Osteoblast (primary cell): ENCODE results near the gene TMEM270. TPM values are rescaled to one million over a fixed set of nuclear protein-coding genes. Genes with fewer than 3 reads are reported as not detected.
"Not testable (repeated sequence)": the region's sequence is repeated elsewhere in the genome, so short reads cannot be mapped to it uniquely, and the experiment has no call there.

Experiments
- DNase-seq: peaks from one replicate; pipeline ENCODE4 v3.0.0; 2011; ENCODE audit warnings: low spot score, mixed read lengths; ENCODE audit not compliant: insufficient read length; ENCODE audit errors: missing footprints
- H2AFZ ChIP-seq: 2 replicates; pipeline ENCODE4 v1.6.0; 2011; ENCODE audit warnings: mild to moderate bottlenecking, low read length
- H3K27ac ChIP-seq: 2 replicates; pipeline ENCODE4 v1.5.1; 2011; ENCODE audit warnings: mild to moderate bottlenecking, low read depth, low read length, moderate library complexity
- H3K27me3 ChIP-seq: 2 replicates; pipeline ENCODE4 v1.6.0; 2012; ENCODE audit warnings: mild to moderate bottlenecking, control low read depth, inconsistent platforms, low read length, moderate library complexity; ENCODE audit not compliant: insufficient read depth
- H3K36me3 ChIP-seq: 2 replicates; pipeline ENCODE4 v1.5.1; 2011; ENCODE audit warnings: mild to moderate bottlenecking, low read length, control low read depth, moderate library complexity; ENCODE audit not compliant: insufficient read depth
- H3K4me1 ChIP-seq: 2 replicates; pipeline ENCODE4 v1.5.1; 2011; ENCODE audit warnings: mild to moderate bottlenecking, low read length, control low read depth, moderate library complexity; ENCODE audit not compliant: insufficient read depth
- H3K4me2 ChIP-seq: 2 replicates; pipeline ENCODE4 v1.6.0; 2011; ENCODE audit warnings: mild to moderate bottlenecking, low read length; ENCODE audit not compliant: insufficient read depth
- H3K4me3 ChIP-seq: fragments of 200-600 bp; sonication (generic); 3 replicates; pipeline ENCODE4 v1.5.1; 2012; ENCODE audit warnings: mild to moderate bottlenecking, low read length, inconsistent platforms; ENCODE audit not compliant: insufficient read depth
- H3K79me2 ChIP-seq: 2 replicates; pipeline ENCODE4 v1.6.0; 2012; ENCODE audit warnings: mild to moderate bottlenecking, low read length, control low read depth, inconsistent platforms; ENCODE audit not compliant: insufficient read depth
- H3K9me3 ChIP-seq: 2 replicates; pipeline ENCODE4 v1.5.1; 2011; ENCODE audit warnings: low read depth, low read length, control low read depth
- H4K20me1 ChIP-seq: 2 replicates; pipeline ENCODE4 v1.6.0; 2012; ENCODE audit warnings: mild to moderate bottlenecking, low read length, control low read depth; ENCODE audit not compliant: insufficient read depth
- total RNA-seq: library from RNA; depleted of rRNA; stranded (reverse); fragments of >200 nt; gene quantifications from 2 replicates; pipeline ENCODE4 v1.2.3, GENCODE V29; 2012
- TF ChIP-seq, protein P1 (sequence below): IDR thresholded peaks from 2 replicates; pipeline ENCODE4 v1.5.1; 2011; ENCODE audit warnings: mild to moderate bottlenecking, low read depth, low read length, moderate library complexity; ENCODE audit errors: extremely low read depth

TMEM270 gene
- total RNA-seq, 1 donor: not detected

DNA sequence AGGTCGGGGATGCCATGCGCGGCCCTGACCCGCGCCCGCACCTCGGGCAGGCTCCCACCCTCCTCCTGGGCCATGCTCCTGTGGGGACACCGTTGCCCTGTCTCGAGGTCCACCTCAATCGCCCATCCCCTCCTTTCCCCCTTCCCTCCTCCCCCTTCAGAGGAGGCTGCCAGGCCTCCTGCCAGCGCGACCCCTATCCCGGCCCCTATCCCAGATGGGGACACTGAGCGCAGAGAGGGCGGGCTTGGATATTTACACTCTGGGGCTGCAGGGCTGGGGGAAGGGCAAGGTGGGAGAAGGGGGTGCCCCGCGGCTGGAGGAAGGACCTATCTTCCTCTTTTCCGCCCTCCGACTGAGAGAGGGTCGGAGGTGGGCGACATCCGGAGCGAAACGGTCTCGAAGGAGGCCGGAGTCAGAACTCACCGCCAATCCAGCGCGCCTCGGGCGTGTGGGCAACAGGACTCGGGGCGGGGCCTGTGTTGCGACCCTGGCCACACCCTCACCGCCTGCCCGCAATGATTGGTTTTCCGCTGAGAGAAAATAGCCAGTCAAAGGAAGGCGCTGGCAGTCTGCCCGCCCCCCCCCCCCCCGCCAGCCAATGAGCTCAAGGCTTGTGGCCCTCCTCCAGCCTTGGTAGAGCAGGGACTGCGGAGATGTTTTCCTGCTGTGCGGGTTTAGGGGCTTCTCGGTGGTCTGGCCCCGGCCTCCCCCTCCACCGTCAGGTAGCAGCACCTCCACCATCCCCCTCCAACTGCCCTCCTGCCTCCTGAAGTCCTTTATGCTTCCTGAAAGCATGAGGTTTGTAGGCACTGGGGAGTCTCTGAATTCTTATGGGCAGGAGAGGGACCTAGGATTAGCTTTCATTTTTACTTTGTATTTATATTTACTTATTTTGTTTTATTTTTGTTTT lies 18.6 kb upstream of the TMEM270 start, which contains the start of gene METTL27:
METTL27 (minus strand) TSS at position 450 of the 910 bp plus-strand sequence; CDS start at position 74, 376 bp downstream.
- Histone ChIP-seq H3K9me3 (no peaks in the 10 kb centered on the region), H3K4me1 (peaks cover 15% of the 10 kb centered on the region), H2AFZ (peak within 1 kb of the TSS; percentile 95), H3K27ac (peak within 1 kb of the TSS; percentile 66), H4K20me1 (no peaks in the 10 kb centered on the region), H3K36me3 (no peaks in the 10 kb centered on the region), H3K4me3 (peak within 1 kb of the TSS; percentile 82), H3K79me2 (no peaks in the 10 kb centered on the region), H3K27me3 (no peaks in the 10 kb centered on the region), H3K4me2 (peak within 1 kb of the TSS; percentile 84)
- TF ChIP-seq, protein P1, sequence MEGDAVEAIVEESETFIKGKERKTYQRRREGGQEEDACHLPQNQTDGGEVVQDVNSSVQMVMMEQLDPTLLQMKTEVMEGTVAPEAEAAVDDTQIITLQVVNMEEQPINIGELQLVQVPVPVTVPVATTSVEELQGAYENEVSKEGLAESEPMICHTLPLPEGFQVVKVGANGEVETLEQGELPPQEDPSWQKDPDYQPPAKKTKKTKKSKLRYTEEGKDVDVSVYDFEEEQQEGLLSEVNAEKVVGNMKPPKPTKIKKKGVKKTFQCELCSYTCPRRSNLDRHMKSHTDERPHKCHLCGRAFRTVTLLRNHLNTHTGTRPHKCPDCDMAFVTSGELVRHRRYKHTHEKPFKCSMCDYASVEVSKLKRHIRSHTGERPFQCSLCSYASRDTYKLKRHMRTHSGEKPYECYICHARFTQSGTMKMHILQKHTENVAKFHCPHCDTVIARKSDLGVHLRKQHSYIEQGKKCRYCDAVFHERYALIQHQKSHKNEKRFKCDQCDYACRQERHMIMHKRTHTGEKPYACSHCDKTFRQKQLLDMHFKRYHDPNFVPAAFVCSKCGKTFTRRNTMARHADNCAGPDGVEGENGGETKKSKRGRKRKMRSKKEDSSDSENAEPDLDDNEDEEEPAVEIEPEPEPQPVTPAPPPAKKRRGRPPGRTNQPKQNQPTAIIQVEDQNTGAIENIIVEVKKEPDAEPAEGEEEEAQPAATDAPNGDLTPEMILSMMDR: no peak
- DNase-seq: peak; percentile 100

DNA sequence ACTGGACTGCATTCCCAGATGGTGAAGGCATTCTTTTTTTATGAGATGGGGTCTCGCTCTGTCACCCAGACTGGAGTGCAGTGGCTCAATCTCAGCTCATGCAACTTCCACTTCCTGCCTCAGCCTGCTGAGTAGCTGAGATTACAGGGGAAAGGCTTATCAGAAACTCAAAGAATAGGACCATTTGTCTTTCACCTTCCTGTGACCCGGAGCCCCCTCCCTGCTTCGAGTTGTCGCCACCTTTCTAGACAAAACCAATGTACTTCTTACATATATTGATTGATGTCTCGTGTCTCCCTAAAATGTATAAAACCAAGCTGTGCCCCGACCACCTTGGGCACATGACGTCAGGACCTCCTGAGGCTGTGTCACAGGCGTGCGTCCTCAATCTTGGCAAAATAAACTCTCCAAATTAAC lies 16.8 kb upstream of the TMEM270 start:
- Histone ChIP-seq H3K4me1 (peaks cover 17% of the 10 kb centered on the region), H3K4me2 (no peak overlapping the region), H3K4me3 (no peak overlapping the region), H3K27ac (no peak overlapping the region), H4K20me1 (no peaks in the 10 kb centered on the region), H3K9me3 (no peaks in the 10 kb centered on the region), H3K36me3 (no peaks in the 10 kb centered on the region), H3K79me2 (no peaks in the 10 kb centered on the region), H3K27me3 (no peaks in the 10 kb centered on the region), H2AFZ (no peak overlapping the region)
- TF ChIP-seq, protein P1: no peak
- no peak for DNase-seq

DNA sequence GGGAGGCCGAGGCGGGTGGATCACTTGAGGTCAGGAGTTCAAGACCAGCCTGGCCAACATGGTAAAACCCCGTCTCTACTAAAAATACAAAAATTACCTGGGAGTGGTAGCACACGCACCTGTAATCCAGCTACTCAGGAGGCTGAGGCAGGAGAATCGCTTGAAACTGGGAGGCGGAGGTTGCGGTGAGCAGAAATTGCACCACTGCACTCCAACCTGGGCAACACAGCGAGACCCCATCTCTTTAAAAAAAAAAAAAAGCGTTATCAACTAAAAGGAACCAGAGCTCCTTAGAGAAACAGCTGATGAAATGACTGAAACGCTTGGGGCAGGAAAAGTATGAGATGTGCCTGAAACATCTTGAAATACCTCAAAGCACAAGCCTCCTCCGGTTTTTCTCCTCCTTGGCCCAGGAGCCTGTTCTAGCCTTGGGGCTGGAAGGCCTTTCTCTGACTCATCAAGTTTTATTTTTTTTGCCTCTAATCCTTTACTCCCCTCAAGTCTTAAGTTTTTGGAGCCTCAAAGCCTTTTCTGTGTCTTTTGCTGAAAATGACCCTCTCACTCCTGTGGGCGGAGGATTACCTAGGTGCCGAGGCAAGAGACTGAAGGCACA lies 16.0 kb upstream of the TMEM270 start:
- TF ChIP-seq, protein P1: no peak
- H2AFZ ChIP-seq: no peak overlapping the region
- H3K4me2 ChIP-seq: no peak overlapping the region
- peak; percentile 93 for DNase-seq
- no peaks in the 10 kb centered on the region for H3K27me3 ChIP-seq
- no peak overlapping the region for H3K4me3 ChIP-seq
- no peaks in the 10 kb centered on the region for H3K79me2 ChIP-seq
- peak overlapping the region; percentile 3 for H3K27ac ChIP-seq
- H3K36me3 ChIP-seq: no peaks in the 10 kb centered on the region
- no peaks in the 10 kb centered on the region for H4K20me1 ChIP-seq
- H3K9me3 ChIP-seq: no peaks in the 10 kb centered on the region
- H3K4me1 ChIP-seq: peaks cover 25% of the 10 kb centered on the region

DNA sequence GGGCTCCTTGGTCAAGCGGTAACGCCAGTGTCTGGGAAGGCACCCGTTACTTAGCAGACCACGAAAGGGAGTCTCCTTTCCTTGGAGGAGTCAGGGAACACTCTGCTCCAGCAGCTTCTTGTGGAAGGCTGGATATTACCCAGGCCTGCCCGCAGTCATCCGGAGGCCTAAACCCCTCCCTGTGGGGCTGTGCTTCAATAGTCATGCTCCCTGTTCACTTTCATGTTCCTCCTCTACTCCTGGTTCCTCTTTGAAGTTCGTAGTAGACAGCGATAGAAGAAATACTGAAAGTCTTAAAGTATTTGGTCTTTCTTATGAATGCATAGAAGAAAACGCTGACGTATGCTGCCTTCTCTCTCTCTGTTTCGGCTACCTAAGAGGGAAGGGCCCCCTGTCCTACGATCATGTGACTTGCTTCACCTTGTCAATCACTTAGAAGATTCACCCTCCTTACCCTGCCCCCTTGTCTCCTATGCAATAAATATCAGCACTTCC lies 15.2 kb upstream of the TMEM270 start:
- not testable (repeated sequence) for H3K79me2 ChIP-seq, H3K36me3 ChIP-seq, DNase-seq, H3K9me3 ChIP-seq, H3K27ac ChIP-seq, H3K4me2 ChIP-seq, H4K20me1 ChIP-seq, H3K4me3 ChIP-seq, H3K27me3 ChIP-seq
- H3K4me1 ChIP-seq: peaks cover 33% of the 10 kb centered on the region
- H2AFZ ChIP-seq: peak overlapping the region; percentile 70
